ENCODE results near the gene LOXL3. TPM values are rescaled to one million over a fixed set of nuclear protein-coding genes. Genes with fewer than 3 reads are reported as not detected.

The LOXL3 gene
- total RNA-seq, 3 donors from 2014 or later (not counting 1 experiment from before 2014, with no cell fraction given) = 0.43 to 2.0 (median 0.93) TPM

DNA sequence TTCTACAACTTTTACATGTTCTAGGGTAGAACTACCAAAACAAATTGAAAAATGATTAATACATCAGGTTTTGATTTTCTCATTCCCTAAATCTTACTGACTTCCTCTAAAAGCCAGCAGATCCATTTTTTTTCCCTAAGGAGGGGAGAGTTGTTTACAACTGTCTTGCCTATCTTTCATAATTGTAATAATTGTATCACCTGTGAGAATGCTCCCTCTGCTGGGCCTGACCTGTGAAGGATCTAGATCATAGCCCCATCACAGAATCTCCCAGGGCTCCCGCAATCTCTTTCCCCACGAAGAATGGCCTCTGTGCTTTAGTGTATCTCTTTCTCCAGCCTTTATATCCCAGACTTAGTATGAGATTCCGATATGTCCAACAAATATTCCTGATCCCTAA, 9.1 kb downstream of the LOXL3 start:
- H3K9me3 Mint-ChIP-seq = no peaks in the 10 kb centered on the region

DNA sequence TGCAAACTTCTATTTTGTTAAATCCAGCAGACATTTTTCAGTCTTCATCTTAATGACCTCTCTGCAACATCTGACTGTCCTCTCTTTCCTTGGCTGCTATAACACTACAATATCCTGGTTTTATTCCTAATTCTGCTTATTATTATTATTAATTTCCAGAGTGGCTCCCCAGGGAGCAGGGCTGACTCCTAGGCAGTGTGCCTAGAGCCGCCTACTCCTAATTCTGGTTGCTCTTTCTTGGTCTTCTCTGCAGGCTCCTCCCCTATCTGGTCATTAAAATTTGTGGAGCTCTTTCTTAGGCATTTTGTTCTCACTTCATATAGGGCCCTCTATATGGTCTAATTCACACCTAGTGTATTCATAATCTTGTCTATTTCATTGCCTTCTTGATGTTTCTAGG, 10.8 kb downstream of the LOXL3 start:
- ATAC-seq = no peak
- H3K4me1 ChIP-seq (ENCODE audit: control insufficient read depth, insufficient read depth, low read length) = peaks cover 8% of the 10 kb centered on the region
- H3K36me3 Mint-ChIP-seq = no peaks in the 10 kb centered on the region

More for the DNA sequence above, 9.1 kb downstream of the LOXL3 start:
- Mint-ChIP-seq H3K4me1 (peaks cover 0 to 4% of the 10 kb centered on the region in 2 donors), H3K4me3 (no peak overlapping the region), H3K27ac (no peak overlapping the region), H3K36me3 (no peaks in the 10 kb centered on the region), H3K27me3 (ENCODE audit: low read depth in 2 of 2) (peaks cover 30 to 42% of the 10 kb centered on the region in 2 donors)
- Histone ChIP-seq H3K27ac (ENCODE audit: low read length) (no peak overlapping the region), H3K27me3 (ENCODE audit: control insufficient read depth, insufficient read depth, low read length) (peaks cover 16% of the 10 kb centered on the region), H3K9me3 (ENCODE audit: control insufficient read depth, insufficient read depth, low read length) (no peaks in the 10 kb centered on the region), H3K36me3 (ENCODE audit: control insufficient read depth, insufficient read depth, low read length) (no peaks in the 10 kb centered on the region), H3K4me1 (ENCODE audit: control insufficient read depth, insufficient read depth, low read length) (peaks cover 13% of the 10 kb centered on the region), H3K4me3 (ENCODE audit: low read length) (no peak overlapping the region)
- WGBS (ENCODE audit: insufficient coverage) = 87% methylated on average over 3 of the region's 3 CpGs
- ATAC-seq (peak in 2 of 3 donors; percentile 26 to 47), DNase-seq (peak in 1 of 2 donors; percentile 52)
- intact Hi-C loops (cut with micrococcal nuclease) = no loop called here
- TF ChIP-seq, protein P1, sequence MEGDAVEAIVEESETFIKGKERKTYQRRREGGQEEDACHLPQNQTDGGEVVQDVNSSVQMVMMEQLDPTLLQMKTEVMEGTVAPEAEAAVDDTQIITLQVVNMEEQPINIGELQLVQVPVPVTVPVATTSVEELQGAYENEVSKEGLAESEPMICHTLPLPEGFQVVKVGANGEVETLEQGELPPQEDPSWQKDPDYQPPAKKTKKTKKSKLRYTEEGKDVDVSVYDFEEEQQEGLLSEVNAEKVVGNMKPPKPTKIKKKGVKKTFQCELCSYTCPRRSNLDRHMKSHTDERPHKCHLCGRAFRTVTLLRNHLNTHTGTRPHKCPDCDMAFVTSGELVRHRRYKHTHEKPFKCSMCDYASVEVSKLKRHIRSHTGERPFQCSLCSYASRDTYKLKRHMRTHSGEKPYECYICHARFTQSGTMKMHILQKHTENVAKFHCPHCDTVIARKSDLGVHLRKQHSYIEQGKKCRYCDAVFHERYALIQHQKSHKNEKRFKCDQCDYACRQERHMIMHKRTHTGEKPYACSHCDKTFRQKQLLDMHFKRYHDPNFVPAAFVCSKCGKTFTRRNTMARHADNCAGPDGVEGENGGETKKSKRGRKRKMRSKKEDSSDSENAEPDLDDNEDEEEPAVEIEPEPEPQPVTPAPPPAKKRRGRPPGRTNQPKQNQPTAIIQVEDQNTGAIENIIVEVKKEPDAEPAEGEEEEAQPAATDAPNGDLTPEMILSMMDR (IDR thresholded peaks at IDR 0.05) = peak; percentile 9

DNA sequence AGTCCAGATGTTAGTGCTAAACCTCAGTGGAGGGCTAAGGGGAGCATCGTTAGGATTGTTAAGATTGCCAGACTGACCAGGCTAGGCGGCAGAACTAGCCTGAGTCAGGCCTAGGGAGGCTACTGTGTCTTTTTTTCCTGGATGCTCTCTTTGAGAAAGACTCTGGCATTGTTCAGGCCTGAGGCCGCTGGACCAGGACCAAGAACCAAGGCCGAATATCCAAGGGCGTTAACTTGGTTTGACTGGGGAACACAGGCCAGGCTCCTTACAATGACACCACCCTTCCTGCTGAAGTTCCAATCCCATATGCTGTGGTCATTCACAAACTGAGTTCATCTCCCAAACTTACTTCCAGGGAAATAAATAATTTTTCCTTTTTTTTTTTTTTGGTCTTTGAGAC, 13.5 kb downstream of the LOXL3 start:
- Histone ChIP-seq H3K4me1 (ENCODE audit: control insufficient read depth, insufficient read depth, low read length) (peaks cover 8% of the 10 kb centered on the region), H3K4me3 (ENCODE audit: low read length) (no peak overlapping the region), H3K9me3 (ENCODE audit: control insufficient read depth, insufficient read depth, low read length) (no peaks in the 10 kb centered on the region), H3K36me3 (ENCODE audit: control insufficient read depth, insufficient read depth, low read length) (no peaks in the 10 kb centered on the region), H3K27ac (ENCODE audit: low read length) (no peak overlapping the region), H3K27me3 (ENCODE audit: control insufficient read depth, insufficient read depth, low read length) (no peaks in the 10 kb centered on the region)
- TF ChIP-seq, protein P1 (IDR thresholded peaks at IDR 0.05) = no peak
- ATAC-seq (no peak), DNase-seq (no peak)
- Mint-ChIP-seq H3K4me3 (no peak overlapping the region), H3K36me3 (no peaks in the 10 kb centered on the region), H3K27me3 (ENCODE audit: low read depth in 2 of 2) (peaks cover 26 to 47% of the 10 kb centered on the region in 2 donors), H3K9me3 (no peaks in the 10 kb centered on the region), H3K4me1 (no peaks in the 10 kb centered on the region), H3K27ac (no peak overlapping the region)
- intact Hi-C loops (cut with micrococcal nuclease) = no loop called here
- 91% methylated on average over 5 of the region's 5 CpGs for WGBS (ENCODE audit: insufficient coverage)

More for the DNA sequence above, 10.8 kb downstream of the LOXL3 start:
- Histone ChIP-seq H3K36me3 (ENCODE audit: control insufficient read depth, insufficient read depth, low read length) (no peaks in the 10 kb centered on the region), H3K27me3 (ENCODE audit: control insufficient read depth, insufficient read depth, low read length) (peaks cover 4% of the 10 kb centered on the region), H3K9me3 (ENCODE audit: control insufficient read depth, insufficient read depth, low read length) (no peaks in the 10 kb centered on the region), H3K27ac (ENCODE audit: low read length) (no peak overlapping the region), H3K4me3 (ENCODE audit: low read length) (no peak overlapping the region)
- Mint-ChIP-seq H3K27ac (no peak overlapping the region), H3K27me3 (ENCODE audit: low read depth in 2 of 2) (peaks cover 29 to 47% of the 10 kb centered on the region in 2 donors), H3K4me3 (no peak overlapping the region), H3K4me1 (no peaks in the 10 kb centered on the region), H3K9me3 (no peaks in the 10 kb centered on the region)
- WGBS (ENCODE audit: insufficient coverage) = 94% methylated on average over 1 of the region's 1 CpG
- TF ChIP-seq, protein P1 (IDR thresholded peaks at IDR 0.05) = no peak
- intact Hi-C loops (cut with micrococcal nuclease) = no loop called here
- DNase-seq = no peak

DNA sequence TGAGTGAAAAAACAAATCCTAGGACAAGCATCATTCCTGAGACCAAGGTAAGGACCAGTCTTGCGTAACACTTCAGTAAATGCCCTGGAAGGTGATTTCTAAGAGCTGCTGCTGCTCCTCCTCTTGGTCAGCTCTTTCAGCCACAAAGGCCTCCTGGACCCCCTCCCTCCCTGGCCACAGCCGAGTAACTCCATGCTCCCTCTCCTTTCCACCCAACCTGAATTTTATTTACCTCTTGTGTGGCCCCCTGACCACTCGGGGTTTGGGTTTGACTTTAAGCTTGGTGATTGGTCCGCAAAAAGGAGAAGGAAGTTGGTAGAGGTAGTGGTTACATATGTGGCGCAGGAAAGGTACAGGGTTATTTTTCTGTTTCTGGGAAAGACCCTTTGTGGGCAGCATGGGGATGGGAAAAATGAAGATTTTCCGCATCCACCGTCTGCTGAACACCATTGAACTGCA, 14.8 kb downstream of the LOXL3 start:
- no peak overlapping the region for H3K4me3 Mint-ChIP-seq
- TF ChIP-seq, protein P1 (IDR thresholded peaks at IDR 0.05) = no peak

More for the DNA sequence above, 14.8 kb downstream of the LOXL3 start:
- H3K27ac ChIP-seq (ENCODE audit: low read length) = no peak overlapping the region
- H3K9me3 Mint-ChIP-seq = no peaks in the 10 kb centered on the region
- H3K4me3 ChIP-seq (ENCODE audit: low read length) = no peak overlapping the region
- H3K4me1 ChIP-seq (ENCODE audit: control insufficient read depth, insufficient read depth, low read length) = peaks cover 8% of the 10 kb centered on the region
- H3K27ac Mint-ChIP-seq = no peak overlapping the region
- WGBS (ENCODE audit: insufficient coverage) = 10% methylated on average over 7 of the region's 7 CpGs
- H3K36me3 Mint-ChIP-seq = no peaks in the 10 kb centered on the region
- DNase-seq = no peak
- H3K9me3 ChIP-seq (ENCODE audit: control insufficient read depth, insufficient read depth, low read length) = no peaks in the 10 kb centered on the region
- H3K4me1 Mint-ChIP-seq = no peaks in the 10 kb centered on the region
- no peak for ATAC-seq
- H3K27me3 ChIP-seq (ENCODE audit: control insufficient read depth, insufficient read depth, low read length) = no peaks in the 10 kb centered on the region
- H3K36me3 ChIP-seq (ENCODE audit: control insufficient read depth, insufficient read depth, low read length) = no peaks in the 10 kb centered on the region
- H3K27me3 Mint-ChIP-seq (ENCODE audit: low read depth in 2 of 2) = peaks cover 26 to 40% of the 10 kb centered on the region in 2 donors
- intact Hi-C loops (cut with micrococcal nuclease) = no loop called here

Measured in natural killer cell (primary cell).